ENCODE measurements around the gene INPP5E. TPM values are rescaled to one million over a fixed set of nuclear protein-coding genes. Genes with fewer than 3 reads are reported as not detected.

INPP5E gene
- polyA plus RNA-seq, 10 donors = 7.4 to 12.8 (median 10.4) TPM

GRCh38 chr9:136391737-136392537 is 47.7 kb downstream of the INPP5E start:
- DNase-seq = peak in 1 of 3 donors; percentile 40

GRCh38 chr9:136389396-136389795 is 50.2 kb downstream of the INPP5E start:
- DNase-seq = no peak

DNA sequence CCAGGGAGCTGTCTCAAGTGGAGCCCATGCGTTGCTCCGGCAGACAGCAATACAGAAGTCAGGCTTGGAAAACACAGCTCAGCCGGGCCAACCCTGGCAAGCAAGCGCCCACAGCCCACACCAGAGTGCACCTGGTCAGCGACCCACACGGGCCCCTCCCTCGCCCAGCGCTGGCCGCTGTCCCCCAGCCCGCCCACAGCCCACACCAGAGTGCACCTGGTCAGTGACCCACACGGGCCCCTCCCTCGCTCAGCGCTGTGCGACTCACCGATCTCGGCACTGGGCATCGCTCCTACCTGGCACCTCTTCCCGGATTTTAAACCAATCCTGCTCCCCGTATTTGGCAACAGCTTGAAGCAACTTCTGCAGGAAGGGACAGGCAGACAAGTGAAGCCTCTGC is 52.4 kb downstream of the INPP5E start:
- no peak for DNase-seq

- no peak for DNase-seq
Observed at GRCh38 chr9:136386018-136386417, 53.6 kb downstream of the INPP5E start.

- no peak for DNase-seq
Observed at GRCh38 chr9:136385015-136385414, 54.6 kb downstream of the INPP5E start.

DNA sequence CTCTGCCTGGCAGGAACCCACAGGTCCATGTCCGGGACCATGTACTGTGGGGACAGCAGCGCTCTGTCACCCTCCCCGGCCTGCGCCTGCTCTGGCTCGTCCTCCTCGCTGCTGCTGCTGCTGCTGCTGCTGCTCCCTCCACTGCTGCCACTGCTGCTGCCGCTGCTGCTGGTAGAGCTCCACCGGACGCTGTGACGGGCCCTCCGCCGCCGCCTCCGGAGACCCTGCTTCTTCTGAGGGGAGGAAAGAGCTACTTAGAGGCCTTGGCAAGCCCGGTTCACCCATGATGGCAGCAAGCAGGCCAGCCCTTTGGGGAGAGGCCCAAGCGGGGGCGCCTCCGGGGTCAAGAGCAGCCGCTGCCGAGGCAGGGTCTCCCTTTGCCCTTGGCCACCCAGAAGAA is 56.2 kb downstream of the INPP5E start:
- no peak for DNase-seq

DNA sequence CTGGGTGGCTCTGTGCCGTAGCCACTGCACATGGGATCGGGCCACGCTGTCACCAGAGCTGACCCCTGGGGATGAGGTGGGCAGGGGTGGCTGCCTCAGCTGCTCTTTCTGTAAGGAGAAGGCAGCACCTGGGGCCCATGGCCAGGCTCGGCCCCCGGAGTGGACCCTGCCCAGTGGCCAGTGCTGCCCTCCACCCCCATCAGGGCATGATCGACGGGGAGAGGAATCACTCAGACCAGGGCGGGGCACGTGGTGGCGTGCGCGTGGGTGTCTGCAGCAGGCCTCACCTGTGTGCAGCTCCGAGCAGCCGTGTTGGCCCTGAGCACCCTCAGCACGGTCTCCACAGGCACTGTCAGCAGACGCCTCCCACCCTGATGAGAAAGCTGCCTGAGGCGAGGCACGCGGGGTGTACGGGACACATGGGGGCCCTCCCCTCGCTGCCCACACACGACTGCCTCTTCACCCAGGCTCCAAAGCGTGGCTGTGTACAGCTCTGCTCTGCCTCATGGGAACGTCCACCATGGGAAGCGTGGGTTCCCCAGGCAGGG is 57.6 kb downstream of the INPP5E start:
- DNase-seq = no peak

GRCh38 chr9:136381311-136381710 is 58.3 kb downstream of the INPP5E start:
- no peak for DNase-seq

GRCh38 chr9:136380381-136380780 is 59.3 kb downstream of the INPP5E start:
- DNase-seq = no peak

DNA sequence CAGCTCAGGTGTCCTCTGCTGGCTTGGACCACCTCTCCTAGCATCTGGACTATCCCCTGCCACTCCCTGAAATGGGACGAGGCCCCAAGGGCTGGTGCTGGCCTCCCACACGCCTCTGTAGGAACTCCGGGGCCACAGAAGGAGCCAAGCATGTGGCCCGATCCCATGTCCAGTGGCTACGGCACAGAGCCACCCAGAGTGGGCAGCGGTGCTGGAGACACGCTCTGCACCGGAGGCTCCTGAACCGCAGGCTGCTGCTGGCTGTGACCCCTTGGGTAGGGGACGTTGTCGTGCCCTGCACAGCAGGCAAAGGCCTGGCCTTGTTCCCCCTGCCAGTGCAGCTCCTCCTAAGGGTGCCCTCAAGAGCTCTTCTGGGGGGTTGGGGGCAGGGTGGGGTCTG is 59.8 kb downstream of the INPP5E start:
- no peak for DNase-seq

DNA sequence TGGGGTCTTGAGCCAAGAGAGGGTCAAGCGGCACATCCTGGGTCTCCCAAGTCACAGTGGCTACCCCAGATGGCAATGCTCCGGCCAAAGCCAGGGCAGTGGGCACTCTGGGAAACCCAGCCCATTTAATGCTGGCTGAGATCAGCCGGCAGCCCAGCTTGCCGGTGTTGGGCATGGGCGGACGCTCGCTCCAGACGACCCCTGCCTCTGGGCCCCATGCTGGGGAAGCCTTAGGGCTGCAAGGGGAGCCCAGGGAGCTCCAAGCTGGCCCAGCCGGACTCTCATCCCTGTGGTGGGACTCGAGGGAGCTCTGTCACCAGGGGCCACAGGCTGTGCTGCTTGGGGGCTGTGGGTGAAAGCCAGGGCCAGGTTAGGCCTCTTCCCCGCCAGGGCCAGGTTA is 60.2 kb downstream of the INPP5E start:
- no peak for DNase-seq

DNA sequence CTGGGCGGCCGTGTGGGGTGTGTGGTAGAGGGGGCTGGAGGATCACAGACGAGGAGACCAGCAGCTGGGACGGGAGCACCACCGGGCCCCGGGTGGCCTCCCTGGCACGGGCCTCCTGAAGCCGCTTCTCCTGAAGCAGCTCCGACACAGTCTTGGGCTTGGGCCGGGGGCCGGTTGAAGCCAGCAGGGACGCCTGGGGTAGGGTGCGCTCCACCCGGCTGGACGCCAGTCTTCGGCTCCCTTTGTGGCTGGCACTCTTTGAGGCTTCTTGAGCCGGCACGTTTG is 60.7 kb downstream of the INPP5E start:
- DNase-seq = no peak

Other genes starting within 250 kb of the INPP5E start
- gene LHX3, start 234.7 kb downstream of the INPP5E start, polyA plus RNA-seq (ENCODE audit: insufficient read length in 10 of 10) = under 1 TPM in 2 of 10 donors, not detected in 8; 0.07 to 0.28 TPM
- 10 to 100 TPM in 1 of 10 donors, 1 to 10 TPM in 9; 5.5 to 11.9 (median 8.0) TPM for gene QSOX2, start 194.0 kb downstream of the INPP5E start, polyA plus RNA-seq (ENCODE audit: insufficient read length in 10 of 10)
- under 1 TPM in 9 of 10 donors, not detected in 1; 0.03 to 0.17 (median 0.06) TPM for gene CCDC187, start 135.8 kb downstream of the INPP5E start, polyA plus RNA-seq (ENCODE audit: insufficient read length in 10 of 10)
- 10 to 100 TPM; 15.9 to 30.8 (median 21.0) TPM for gene GPSM1, start 112.3 kb downstream of the INPP5E start, polyA plus RNA-seq (ENCODE audit: insufficient read length in 10 of 10)
- 10 to 100 TPM in 5 of 10 donors, 1 to 10 TPM in 5; 5.0 to 16.2 (median 10.2) TPM for gene DNLZ, start 76.1 kb downstream of the INPP5E start, polyA plus RNA-seq (ENCODE audit: insufficient read length in 10 of 10)
- gene CARD9, start 66.2 kb downstream of the INPP5E start, polyA plus RNA-seq (ENCODE audit: insufficient read length in 10 of 10) = 1 to 10 TPM in 8 of 10 donors, under 1 TPM in 2; 0.52 to 2.0 (median 1.3) TPM
- 1 to 10 TPM; 4.6 to 6.4 (median 5.2) TPM for gene SNAPC4, start 39.7 kb downstream of the INPP5E start, polyA plus RNA-seq (ENCODE audit: insufficient read length in 10 of 10)
- 10 to 100 TPM; 22.4 to 35.6 (median 30.1) TPM for gene ENTR1, start 29.2 kb downstream of the INPP5E start, polyA plus RNA-seq (ENCODE audit: insufficient read length in 10 of 10)
- gene PMPCA, start 29.2 kb downstream of the INPP5E start, polyA plus RNA-seq (ENCODE audit: insufficient read length in 10 of 10) = 10 to 100 TPM; 32.4 to 44.0 (median 37.8) TPM
- 10 to 100 TPM; 31.4 to 50.7 (median 37.5) TPM for gene SEC16A, start 43.2 kb upstream of the INPP5E start, polyA plus RNA-seq (ENCODE audit: insufficient read length in 10 of 10)
- gene NOTCH1, start 106.2 kb upstream of the INPP5E start, polyA plus RNA-seq (ENCODE audit: insufficient read length in 10 of 10) = 10 to 100 TPM; 16.5 to 34.7 (median 21.4) TPM
- 10 to 100 TPM; 45.3 to 73.9 (median 55.6) TPM for gene EGFL7, start 223.1 kb upstream of the INPP5E start, polyA plus RNA-seq (ENCODE audit: insufficient read length in 10 of 10)
- gene AGPAT2, start 247.6 kb upstream of the INPP5E start, polyA plus RNA-seq (ENCODE audit: insufficient read length in 10 of 10) = 10 to 100 TPM in 7 of 10 donors, 1 to 10 TPM in 3; 7.2 to 15.7 (median 11.3) TPM

Data from muscle of back (tissue), 11 donors.